Mammary epithelial cell (primary cell): ENCODE measurements around the gene APBA2.

Source experiments
- EZH2 ChIP-seq: IDR thresholded peaks from 2 replicates; pipeline ENCODE4 v1.6.1; 2012; ENCODE audit warnings: low read length, inconsistent platforms, borderline replicate concordance
- TF ChIP-seq, protein P1 (sequence below), 2 donors: IDR thresholded peaks in 1 of 2; conservative IDR thresholded peaks in 1 of 2; 2 replicates each; pipeline ENCODE4 v1.5.1; 2011 to 2012; ENCODE audit warnings: inconsistent platforms in 2 of 2, low read length in 2 of 2, mild to moderate bottlenecking in 2 of 2, control low read depth in 1 of 2, low read depth in 1 of 2; ENCODE audit not compliant: insufficient read depth in 1 of 2; ENCODE audit errors: extremely low read depth in 1 of 2

DNA sequence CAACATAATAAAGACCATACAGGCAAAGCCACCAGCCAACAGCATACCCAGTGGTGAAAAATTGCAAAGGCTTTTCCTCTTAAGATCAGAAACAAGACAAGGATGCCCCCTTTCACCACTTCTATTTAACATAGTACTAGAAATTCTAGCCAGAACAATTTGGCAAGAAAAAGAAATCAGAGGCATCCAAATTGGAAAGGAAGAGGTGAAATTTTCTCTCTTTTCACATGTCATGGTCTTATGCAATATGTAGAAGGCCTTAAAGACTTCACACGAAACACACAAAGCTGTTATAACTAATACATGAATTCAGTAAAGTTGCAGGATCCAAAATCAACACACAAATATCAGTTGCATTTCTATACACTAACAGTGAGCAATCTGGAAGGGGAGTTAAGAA, 120.2 kb downstream of the APBA2 start:
- TF ChIP-seq, protein P1, sequence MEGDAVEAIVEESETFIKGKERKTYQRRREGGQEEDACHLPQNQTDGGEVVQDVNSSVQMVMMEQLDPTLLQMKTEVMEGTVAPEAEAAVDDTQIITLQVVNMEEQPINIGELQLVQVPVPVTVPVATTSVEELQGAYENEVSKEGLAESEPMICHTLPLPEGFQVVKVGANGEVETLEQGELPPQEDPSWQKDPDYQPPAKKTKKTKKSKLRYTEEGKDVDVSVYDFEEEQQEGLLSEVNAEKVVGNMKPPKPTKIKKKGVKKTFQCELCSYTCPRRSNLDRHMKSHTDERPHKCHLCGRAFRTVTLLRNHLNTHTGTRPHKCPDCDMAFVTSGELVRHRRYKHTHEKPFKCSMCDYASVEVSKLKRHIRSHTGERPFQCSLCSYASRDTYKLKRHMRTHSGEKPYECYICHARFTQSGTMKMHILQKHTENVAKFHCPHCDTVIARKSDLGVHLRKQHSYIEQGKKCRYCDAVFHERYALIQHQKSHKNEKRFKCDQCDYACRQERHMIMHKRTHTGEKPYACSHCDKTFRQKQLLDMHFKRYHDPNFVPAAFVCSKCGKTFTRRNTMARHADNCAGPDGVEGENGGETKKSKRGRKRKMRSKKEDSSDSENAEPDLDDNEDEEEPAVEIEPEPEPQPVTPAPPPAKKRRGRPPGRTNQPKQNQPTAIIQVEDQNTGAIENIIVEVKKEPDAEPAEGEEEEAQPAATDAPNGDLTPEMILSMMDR (conservative IDR thresholded peaks at IDR 0.05 in 1 of 2, IDR thresholded peaks at IDR 0.05 in 1 of 2; ENCODE audit: extremely low read depth in 1 of 2, insufficient read depth in 1 of 2, low read depth in 1 of 2, low read length in 2 of 2) = no peak
- no peak for TF ChIP-seq EZH2
